ENCODE data around the gene SPACA9.

The SPACA9 gene

DNA sequence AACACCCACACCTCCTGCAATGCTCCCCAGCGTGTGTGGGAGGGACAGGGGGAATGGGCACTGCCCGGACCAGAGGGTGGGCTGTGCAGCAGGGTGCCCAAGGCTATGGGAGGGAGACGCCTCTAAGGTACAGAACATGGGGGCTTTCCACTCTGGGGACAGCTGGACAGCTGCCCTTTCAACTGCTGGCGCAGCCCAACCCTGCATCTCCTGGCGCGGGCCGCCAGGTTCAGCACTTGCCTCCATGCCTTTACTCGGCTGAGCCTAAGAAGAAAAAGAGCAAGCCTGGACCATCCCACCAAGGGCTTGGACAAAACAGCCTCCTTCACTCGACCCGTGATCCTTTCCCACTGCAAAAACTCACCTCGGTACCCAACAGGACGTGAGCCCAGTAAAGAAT lies 15.6 kb upstream of the SPACA9 start:
- TF ChIP-seq, protein P1, sequence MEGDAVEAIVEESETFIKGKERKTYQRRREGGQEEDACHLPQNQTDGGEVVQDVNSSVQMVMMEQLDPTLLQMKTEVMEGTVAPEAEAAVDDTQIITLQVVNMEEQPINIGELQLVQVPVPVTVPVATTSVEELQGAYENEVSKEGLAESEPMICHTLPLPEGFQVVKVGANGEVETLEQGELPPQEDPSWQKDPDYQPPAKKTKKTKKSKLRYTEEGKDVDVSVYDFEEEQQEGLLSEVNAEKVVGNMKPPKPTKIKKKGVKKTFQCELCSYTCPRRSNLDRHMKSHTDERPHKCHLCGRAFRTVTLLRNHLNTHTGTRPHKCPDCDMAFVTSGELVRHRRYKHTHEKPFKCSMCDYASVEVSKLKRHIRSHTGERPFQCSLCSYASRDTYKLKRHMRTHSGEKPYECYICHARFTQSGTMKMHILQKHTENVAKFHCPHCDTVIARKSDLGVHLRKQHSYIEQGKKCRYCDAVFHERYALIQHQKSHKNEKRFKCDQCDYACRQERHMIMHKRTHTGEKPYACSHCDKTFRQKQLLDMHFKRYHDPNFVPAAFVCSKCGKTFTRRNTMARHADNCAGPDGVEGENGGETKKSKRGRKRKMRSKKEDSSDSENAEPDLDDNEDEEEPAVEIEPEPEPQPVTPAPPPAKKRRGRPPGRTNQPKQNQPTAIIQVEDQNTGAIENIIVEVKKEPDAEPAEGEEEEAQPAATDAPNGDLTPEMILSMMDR (IDR thresholded peaks at IDR 0.05; ENCODE audit: borderline replicate concordance, insufficient read depth, low read depth, low read length) = no peak

DNA sequence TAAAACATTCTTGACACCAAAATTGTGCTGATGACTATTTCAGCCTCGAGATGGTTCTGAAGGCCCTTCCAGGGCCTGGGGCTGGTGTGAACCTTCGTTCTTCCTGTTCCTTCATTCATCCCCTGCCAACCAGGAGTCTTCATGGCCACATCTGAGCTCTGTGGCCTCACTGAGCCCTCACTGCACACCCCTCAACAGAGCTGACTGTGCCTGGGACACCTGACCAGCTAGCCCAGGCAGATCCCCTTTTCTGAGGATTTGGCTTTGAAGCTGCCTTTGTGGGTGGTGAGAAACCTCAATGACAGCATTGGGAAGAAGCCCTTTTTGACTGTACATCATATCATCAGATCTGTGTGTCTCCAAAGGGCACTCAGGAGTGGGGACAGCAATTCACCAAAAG lies 14.4 kb upstream of the SPACA9 start:
- TF ChIP-seq, protein P1 (IDR thresholded peaks at IDR 0.05; ENCODE audit: borderline replicate concordance, insufficient read depth, low read depth, low read length) = no peak
- no peak overlapping the region for H3K4me3 ChIP-seq (ENCODE audit: low read depth, low read length)

More for the DNA sequence above, 15.6 kb upstream of the SPACA9 start:
- no peak overlapping the region for H3K4me3 ChIP-seq (ENCODE audit: low read depth, low read length)

DNA sequence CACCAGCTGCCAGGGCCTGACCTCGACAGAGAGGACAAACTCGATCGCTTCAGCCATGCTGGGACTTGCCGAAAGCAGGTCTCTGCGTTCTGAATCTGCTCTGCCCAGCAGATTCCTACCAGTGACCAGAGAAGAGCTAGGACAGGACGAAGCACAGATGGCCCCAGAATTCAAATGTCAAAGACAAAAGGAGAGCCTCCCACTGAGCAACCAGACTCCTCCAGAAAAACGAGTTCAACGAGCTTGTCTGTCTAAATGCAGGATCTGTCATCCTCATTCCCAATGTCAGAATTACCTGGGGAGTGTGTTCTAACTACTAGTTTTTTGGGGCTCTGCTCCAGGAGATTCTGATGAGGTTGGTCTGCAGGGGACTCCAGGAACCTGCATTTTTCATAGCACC lies 14.0 kb upstream of the SPACA9 start:
- no peak overlapping the region for H3K4me3 ChIP-seq (ENCODE audit: low read depth, low read length)
- TF ChIP-seq, protein P1 (IDR thresholded peaks at IDR 0.05; ENCODE audit: borderline replicate concordance, insufficient read depth, low read depth, low read length) = no peak

DNA sequence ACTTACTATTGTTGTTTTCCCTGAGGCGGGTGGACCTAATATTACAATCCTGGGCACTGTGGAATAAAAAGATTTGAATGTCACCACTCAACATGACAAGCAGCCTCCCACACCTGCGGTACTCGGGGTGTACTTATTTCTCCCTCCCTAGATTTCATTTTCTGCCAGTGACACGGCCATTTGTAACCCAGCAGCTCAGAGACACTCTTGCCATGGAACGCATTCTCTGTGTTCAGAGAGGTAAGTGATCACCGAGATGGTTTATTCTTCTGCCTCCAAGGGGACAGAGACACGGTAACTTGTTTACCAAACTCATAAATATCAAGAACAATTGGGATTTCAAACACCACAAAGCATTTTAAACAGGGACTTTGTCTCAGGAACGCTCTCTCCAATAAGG lies 11.8 kb upstream of the SPACA9 start:
- H3K4me3 ChIP-seq (ENCODE audit: low read depth, low read length) = no peak overlapping the region
- TF ChIP-seq, protein P1 (IDR thresholded peaks at IDR 0.05; ENCODE audit: borderline replicate concordance, insufficient read depth, low read depth, low read length) = no peak

DNA sequence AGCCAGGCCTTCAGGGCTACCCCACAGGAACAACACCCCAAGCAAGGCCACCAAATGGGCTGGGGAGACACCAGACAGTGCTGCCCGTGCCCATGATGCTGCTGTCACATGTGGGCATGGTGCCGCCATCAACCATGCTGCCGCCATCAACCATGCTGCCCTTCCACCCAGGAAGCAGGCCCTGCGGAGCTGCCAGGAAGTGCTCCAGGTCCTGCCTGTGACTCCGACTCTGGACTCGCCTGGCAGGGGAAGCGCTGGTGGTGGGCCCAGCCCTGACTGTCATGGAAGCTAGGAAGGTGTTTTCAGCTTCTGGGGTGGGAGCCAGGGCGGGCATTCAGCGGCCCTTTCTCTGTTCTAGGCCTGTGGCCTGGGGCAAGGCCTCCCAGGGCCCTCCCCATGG lies 9.4 kb upstream of the SPACA9 start:
- TF ChIP-seq, protein P1 (IDR thresholded peaks at IDR 0.05; ENCODE audit: borderline replicate concordance, insufficient read depth, low read depth, low read length) = no peak
- H3K4me3 ChIP-seq (ENCODE audit: low read depth, low read length) = no peak overlapping the region

DNA sequence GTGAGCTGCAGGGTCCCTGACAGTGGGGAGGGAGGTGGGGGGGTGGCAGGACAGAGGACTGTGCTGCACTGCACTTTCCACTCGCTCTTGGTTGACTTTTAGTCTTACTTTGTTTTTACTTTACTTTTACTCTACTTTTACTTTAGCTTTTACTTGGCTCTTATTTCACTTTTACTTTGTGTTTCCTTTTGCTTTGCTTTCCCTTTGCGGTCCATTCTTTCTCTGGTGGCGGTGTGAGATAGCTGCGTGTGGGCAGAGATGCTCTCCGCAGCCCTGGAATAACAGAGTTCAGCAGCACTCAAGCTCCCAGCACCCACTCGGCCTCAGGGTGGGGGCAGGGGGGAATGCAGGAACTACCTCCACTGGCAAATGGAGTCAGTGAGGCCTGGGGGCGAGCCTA lies 5.3 kb upstream of the SPACA9 start:
- H3K4me3 ChIP-seq (ENCODE audit: low read depth, low read length) = no peak overlapping the region
- TF ChIP-seq, protein P1 (IDR thresholded peaks at IDR 0.05; ENCODE audit: borderline replicate concordance, insufficient read depth, low read depth, low read length) = no peak

DNA sequence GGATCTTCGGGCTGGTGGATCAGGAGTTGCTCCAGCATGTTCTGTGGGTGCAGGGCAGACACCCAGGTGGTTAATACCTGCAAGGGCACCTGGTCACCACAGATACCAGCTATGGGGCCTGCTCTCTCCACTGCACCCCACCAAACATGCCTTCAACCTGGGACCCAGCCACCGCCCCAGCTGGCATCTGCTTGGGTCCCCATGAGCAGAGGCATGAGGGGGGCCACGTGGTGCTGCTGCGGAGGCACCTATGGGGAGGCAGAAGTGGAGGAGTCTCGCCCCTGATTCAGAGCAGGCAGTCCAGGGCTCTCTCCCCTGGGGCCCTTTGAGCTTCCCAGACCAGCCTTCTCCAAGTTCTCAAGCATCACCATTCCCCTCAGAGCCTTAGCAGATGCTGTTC lies 3.5 kb upstream of the SPACA9 start:
- TF ChIP-seq, protein P1 (IDR thresholded peaks at IDR 0.05; ENCODE audit: borderline replicate concordance, insufficient read depth, low read depth, low read length) = no peak

More for the DNA sequence above, 3.5 kb upstream of the SPACA9 start:
- H3K4me3 ChIP-seq (ENCODE audit: low read depth, low read length) = no peak overlapping the region

Data from GM12875 (cell line).